ENCODE results near the gene AQP12B. TPM values are rescaled to one million over a fixed set of nuclear protein-coding genes. Genes with fewer than 3 reads are reported as not detected.

Gene AQP12B
- total and polyA plus RNA-seq, 9 of the 15 experiments (the other 6 are each of a cell fraction or from before 2014, with no cell fraction given) = not detected

- Histone ChIP-seq H3K4me2 (ENCODE audit: insufficient read depth, low read length) (no peak overlapping the region), H3K9ac (ENCODE audit: insufficient read depth in 1 of 2, low read depth in 2 of 2, low read length in 2 of 2) (no peak overlapping the region; a peak in 1 of 4 replicates), H3K79me2 (ENCODE audit: control insufficient read depth, insufficient read depth, low read length) (no peaks in the 10 kb centered on the region), H3K4me3 (no peak overlapping the region), H2AFZ (ENCODE audit: low read depth, low read length) (no peak overlapping the region), H3K36me3 (ENCODE audit: control insufficient read depth, insufficient read depth, low read length) (no peaks in the 10 kb centered on the region), H3K9me3 (replicated peaks; ENCODE audit: control insufficient read depth, insufficient read depth, low read depth, low read length) (no peaks in the 10 kb centered on the region), H3K27ac (ENCODE audit: extremely low read depth, low read depth, low read length) (no peak overlapping the region), H4K20me1 (replicated peaks; ENCODE audit: control insufficient read depth, insufficient read depth, low read length) (no peaks in the 10 kb centered on the region), H3K4me1 (replicated peaks in 1 of 2; ENCODE audit: control insufficient read depth in 2 of 2, insufficient read depth in 2 of 2, low read length in 2 of 2) (peaks cover 0 to 8% of the 10 kb centered on the region in 2 experiments; a peak in 1 of 5 replicates), H3K9me1 (ENCODE audit: control insufficient read depth, insufficient read depth, low read length) (no peaks in the 10 kb centered on the region), H3K27me3 (ENCODE audit: control insufficient read depth in 2 of 2, insufficient read depth in 2 of 2, low read length in 2 of 2) (peaks cover 0 to 71% of the 10 kb centered on the region in 2 experiments; a peak in 3 of 5 replicates)
- ChIA-PET CTCF (ENCODE audit: low intra/inter-chr PET ratio) (no interaction called here), POLR2A (no interaction called here)
- BruUV-seq (replicated peaks) = no TSS peak
- ATAC-seq = no peak
- in situ Hi-C loops (cut with MboI) = no loop called here
- FAIRE-seq = no peak
- no peak for DNase-seq (ENCODE audit: extremely low read depth in 1 of 4, low spot score in 3 of 4)
- 0% methylated on average over 7 of the region's 10 CpGs for WGBS (ENCODE audit: insufficient coverage, low coverage, missing lambda C conversion rate)
- intact Hi-C loops (cut with micrococcal nuclease) = no loop called here
- TF ChIP-seq, protein P1, sequence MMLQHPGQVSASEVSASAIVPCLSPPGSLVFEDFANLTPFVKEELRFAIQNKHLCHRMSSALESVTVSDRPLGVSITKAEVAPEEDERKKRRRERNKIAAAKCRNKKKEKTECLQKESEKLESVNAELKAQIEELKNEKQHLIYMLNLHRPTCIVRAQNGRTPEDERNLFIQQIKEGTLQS (IDR thresholded peaks at IDR 0.05) = no peak
- TF ChIP-seq, protein P1 (CRISPR knock-in tag; conservative IDR thresholded peaks at IDR 0.05) = no peak
- TF ChIP-seq ZNF407 (IDR thresholded peaks at IDR 0.05; ENCODE audit: low read depth) (no peak), DPF2 (IDR thresholded peaks at IDR 0.05) (no peak), FOXM1 (IDR thresholded peaks at IDR 0.05; ENCODE audit: low read depth) (no peak), FOXM1 (CRISPR knock-in tag; IDR thresholded peaks at IDR 0.05; ENCODE audit: low read depth) (no peak), ZNF395 (CRISPR knock-in tag; IDR thresholded peaks at IDR 0.05) (no peak), XRCC5 (IDR thresholded peaks at IDR 0.05; ENCODE audit: low read depth, low read length) (no peak), ZNF143 (CRISPR knock-in tag; IDR thresholded peaks at IDR 0.05) (no peak), JUND (IDR thresholded peaks at IDR 0.05; ENCODE audit: borderline replicate concordance, low read depth, low read length) (no peak), JUND (tag; IDR thresholded peaks at IDR 0.05; ENCODE audit: borderline replicate concordance, low read depth, low read length) (no peak), ZNF316 (IDR thresholded peaks at IDR 0.05) (no peak), RNF2 (IDR thresholded peaks at IDR 0.05) (no peak)
Measured at GRCh38 chr2:240724431-240724830, 41.7 kb upstream of the AQP12B start.
